Left lobe of liver (tissue), 2 donors: ENCODE measurements around the gene RHOV. TPM values are rescaled to one million over a fixed set of nuclear protein-coding genes. Genes with fewer than 3 reads are reported as not detected.

ENCODE experiments used
- ATAC-seq: fragments of 200-7000 bp; cut with Tn5 transposase; one replicate; pipeline ENCODE4 v1.9.1; 2020; ENCODE audit warnings: mild to moderate bottlenecking, moderate library complexity
- DNase-seq: peaks from one replicate; pipeline ENCODE4 v3.0.0-alpha.2; 2020; ENCODE audit warnings: low spot score
- total RNA-seq: library from RNA; stranded (reverse); gene quantifications from one replicate; pipeline ENCODE4 v1.2.1, GENCODE V29; 2021
- donor health status: DM: no; HTN: no; CAD: no; lungs with moderate emphysema.
- donor health status: DM: no; HTN: yes; CAD: no.

RHOV gene
- total RNA-seq, 1 donor from 2014 or later = not detected

DNA sequence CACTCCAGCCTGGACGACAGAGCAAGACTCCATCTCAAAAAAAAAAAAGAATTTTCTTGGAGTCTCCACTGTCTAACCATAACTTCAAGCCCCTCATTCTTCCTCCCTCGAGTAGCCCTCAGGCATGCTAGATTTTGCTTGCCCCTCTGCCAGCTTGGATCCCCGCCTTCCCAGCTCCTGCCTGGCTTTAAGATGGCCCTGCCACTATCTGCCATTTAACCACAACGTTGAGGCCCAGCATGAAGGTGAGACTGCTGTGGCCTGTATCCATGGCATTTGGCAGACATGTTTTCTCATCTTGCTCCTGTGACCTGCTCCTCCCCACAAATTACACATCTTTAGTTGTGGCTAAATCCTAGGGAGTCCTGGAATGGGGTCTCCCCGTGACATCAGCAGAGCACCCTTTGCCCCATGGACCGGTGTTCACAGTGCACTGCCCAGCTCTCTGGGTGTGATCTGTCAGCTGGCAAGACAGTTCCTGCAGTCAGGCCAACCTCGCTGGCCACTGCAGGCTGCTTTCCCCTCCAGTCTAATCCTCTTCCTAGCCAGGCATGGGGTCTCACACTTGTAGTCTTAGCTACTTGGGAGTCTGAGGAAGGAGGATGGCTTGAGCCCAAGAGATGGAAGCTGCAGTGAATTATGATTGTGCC, 30.6 kb upstream of the RHOV start:
- ATAC-seq (peak; percentile 2), DNase-seq (peak; percentile 74)

- DNase-seq = peak; percentile 67
- ATAC-seq = no peak
Measured at GRCh38 chr15:40902605-40903561, 28.8 kb upstream of the RHOV start.

- ATAC-seq (no peak), DNase-seq (no peak)
Measured at GRCh38 chr15:40901053-40901443, 27.0 kb upstream of the RHOV start.

- no peak for ATAC-seq
- DNase-seq = no peak
Measured at GRCh38 chr15:40900256-40901052, 26.4 kb upstream of the RHOV start.

DNA sequence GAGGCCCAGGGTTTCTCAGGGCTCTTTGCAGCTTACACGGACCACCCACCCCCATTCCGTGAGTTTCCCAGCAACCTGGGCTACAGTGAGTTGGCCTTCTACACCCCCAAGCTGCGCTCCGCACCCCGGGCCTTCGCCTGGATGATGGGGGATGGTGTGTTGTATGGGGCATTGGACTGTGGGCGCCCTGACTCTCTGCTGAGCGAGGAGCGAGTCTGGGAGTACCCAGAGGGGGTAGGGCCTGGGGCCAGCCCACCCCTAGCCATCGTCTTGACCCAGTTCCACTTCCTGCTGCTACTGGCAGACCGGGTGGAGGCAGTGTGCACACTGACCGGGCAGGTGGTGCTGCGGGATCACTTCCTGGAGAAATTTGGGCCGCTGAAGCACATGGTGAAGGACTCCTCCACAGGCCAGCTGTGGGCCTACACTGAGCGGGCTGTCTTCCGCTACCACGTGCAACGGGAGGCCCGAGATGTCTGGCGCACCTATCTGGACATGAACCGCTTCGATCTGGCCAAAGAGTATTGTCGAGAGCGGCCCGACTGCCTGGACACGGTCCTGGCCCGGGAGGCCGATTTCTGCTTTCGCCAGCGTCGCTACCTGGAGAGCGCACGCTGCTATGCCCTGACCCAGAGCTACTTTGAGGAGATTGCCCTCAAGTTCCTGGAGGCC, 25.6 kb upstream of the RHOV start:
- ATAC-seq (no peak), DNase-seq (no peak)

DNA sequence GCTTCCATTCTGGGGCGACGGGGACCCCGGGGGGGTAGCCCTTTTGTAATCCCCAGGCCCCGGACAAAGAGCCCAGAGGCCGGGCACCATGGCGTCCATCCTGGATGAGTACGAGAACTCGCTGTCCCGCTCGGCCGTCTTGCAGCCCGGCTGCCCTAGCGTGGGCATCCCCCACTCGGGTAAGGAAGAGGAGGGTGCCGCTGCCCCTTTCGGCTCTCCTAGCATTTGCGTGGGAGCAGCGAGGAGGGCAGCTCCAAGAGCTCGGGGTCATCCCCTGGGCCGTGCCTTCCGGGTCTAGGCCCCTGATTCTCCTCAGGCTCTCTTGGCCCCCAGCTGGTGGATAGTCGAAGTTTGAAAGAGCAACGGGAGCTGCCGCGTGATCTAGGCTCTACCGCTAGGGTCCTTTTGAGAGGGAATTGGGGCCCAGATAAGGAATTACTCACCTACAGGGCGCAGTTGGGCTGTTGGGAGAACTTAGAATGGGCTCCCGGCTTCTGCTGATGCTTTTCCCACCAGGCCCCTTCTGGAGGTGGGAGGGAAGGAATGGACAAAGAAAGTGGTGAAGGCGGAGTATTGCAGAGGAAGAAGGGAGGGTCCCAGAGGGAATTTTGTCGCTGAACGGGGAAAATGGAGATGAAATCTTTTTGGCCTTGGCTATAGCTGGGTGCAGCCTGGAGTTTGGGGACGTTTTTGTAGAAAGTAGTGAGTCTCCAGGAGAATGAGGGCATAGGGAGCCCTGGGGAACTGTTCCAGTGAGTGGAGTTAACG, 20.8 kb upstream of the RHOV start:
- no peak for DNase-seq
- ATAC-seq = peak; percentile 48

GRCh38 chr15:40893733-40894680, 20.0 kb upstream of the RHOV start, which contains the start of gene VPS18:
Gene VPS18 (plus strand): TSS chr15:40894450. CDS start chr15:40894769, 319 bp downstream.
- DNase-seq = peak; percentile 99

DNA sequence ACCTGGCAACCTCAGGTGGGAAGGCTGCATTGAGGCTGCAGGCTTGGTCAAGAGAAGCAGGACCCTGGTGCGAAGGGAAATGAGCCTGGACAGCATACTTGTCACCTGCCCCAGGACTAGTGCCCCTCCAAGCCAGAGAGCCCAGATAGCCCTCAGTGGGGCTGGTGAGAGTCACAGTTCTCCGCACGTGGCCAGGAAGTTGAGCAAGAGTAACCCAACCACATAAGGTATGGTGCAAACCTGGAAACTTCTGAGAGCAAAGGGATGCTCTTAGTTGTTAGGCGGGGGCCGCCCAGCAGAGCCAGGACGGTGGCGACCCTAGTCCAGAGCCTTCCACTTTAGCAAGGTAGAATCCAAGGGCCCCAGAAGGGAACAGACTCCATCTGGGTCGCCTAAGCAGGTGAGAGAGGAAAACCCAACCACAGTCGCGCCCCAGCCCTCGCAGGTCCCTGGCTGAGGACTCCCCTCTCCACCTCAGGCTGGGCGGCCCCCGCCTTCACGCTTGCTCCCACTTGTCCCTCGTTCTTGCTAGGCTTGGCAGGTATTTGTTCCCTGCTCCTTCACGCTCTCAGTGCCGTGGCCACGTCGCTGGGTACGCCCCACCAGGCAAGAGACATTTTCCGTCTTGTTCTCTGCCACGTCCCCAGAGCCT, 19.1 kb upstream of the RHOV start:
- ATAC-seq = no peak
- DNase-seq = no peak

More at GRCh38 chr15:40893733-40894680, 20.0 kb upstream of the RHOV start, which contains the start of gene VPS18:
- peak; percentile 93 for ATAC-seq

- ATAC-seq (peak; percentile 7), DNase-seq (no peak)
Measured at GRCh38 chr15:40892447-40893012, 18.5 kb upstream of the RHOV start.

- no peak for DNase-seq
- ATAC-seq = peak; percentile 53
Measured at GRCh38 chr15:40891810-40892446, 17.9 kb upstream of the RHOV start.

DNA sequence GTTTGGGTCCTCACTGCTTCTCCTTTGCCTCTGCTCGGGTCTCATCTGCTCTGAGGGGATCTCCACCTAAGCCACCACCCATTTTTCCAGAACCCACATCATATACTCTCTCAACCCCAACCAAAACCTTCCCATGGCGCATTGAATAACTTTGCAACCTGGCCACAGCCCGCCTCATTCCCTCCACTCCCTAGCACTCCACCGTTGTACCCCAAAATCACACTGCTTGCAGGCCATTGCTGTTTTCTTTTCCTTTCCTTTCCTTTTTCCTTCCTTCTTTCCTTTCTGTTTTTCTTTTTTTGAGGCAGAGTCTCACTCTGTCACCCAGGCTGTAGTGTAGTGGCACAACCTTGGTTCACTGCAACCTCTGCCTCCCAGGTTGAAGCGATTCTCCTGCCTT, 17.1 kb upstream of the RHOV start:
- DNase-seq = no peak
- ATAC-seq = no peak

- DNase-seq = no peak
- ATAC-seq = no peak
Measured at GRCh38 chr15:40889112-40889511, 15.1 kb upstream of the RHOV start.

- no peak for DNase-seq
- no peak for ATAC-seq
Measured at GRCh38 chr15:40886586-40886985, 12.6 kb upstream of the RHOV start.

DNA sequence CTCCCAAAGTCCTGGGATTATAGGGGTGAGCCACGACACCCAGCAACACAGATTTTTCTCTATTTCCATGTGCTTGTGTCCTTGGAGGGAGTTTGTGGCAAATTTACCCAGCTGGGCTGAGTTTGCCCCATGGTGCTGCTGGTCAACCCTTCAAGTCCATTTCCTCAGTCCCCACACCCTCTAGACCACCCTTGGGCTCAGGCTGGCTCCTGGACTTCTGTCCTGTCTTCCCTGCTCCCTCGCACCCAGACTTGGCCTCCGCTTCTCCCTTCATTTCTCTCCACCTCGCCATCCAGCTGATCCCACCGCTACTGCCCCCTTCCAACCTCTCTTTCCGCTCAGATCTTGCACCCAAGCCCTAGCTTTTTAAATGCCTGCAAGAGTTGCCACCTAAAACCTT, 7.3 kb upstream of the RHOV start:
- ATAC-seq (no peak), DNase-seq (no peak)

DNA sequence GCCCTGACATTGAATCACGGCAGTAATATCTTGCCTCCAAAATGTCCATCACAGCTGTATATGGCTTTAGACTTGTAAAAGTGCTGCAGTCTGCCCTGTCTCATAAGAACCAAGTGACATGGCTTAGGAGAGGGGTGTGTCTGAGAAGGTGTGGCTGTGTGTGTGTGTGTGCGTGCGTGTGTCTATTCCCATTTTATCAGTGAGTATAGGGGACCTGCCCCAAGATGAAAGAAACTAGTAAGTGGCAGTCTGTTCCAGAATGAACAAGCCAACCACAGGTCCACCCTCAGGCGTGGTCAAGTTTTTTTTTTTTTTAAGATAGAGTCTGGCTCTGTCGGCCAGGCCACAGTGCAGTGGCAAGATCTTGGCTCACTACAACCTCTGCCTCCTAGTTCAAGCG, 5.6 kb upstream of the RHOV start:
- ATAC-seq (no peak), DNase-seq (no peak)

- DNase-seq (no peak), ATAC-seq (no peak)
Measured at GRCh38 chr15:40878785-40879184, 4.8 kb upstream of the RHOV start.

DNA sequence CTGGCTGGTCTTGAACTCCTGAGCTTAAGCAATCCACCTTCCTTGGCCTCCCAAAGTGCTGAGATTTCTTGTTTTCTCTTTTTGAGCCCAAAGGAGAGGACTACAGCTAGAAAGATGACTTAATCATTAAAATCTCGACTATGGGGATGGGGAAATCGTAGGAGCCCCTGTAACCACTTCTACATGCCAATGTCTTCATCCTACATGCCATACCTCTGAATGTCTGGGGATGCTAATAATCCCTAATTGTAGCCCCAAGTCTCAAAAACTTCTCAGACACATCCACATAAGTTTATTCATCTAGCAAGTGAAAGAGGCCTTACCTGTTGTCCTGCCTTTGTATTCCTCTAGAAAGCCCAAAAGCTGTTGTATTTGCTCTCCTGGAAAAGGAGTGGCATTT, 3.7 kb upstream of the RHOV start:
- ATAC-seq = no peak
- no peak for DNase-seq
